Neuronal stem cell (in vitro differentiated cells): ENCODE results near the gene KCNAB1.

Experiments
- DNase-seq: peaks from one replicate; pipeline ENCODE4 v3.0.0-alpha.2; 2013; ENCODE audit warnings: low spot score
- H2AFZ ChIP-seq: one replicate; pipeline ENCODE4 v1.6.1; 2013; ENCODE audit warnings: mild to moderate bottlenecking, low read length, inconsistent platforms
- H2AK5ac ChIP-seq: 2 replicates; pipeline ENCODE4 v1.6.1; 2013; ENCODE audit warnings: low read depth, mild to moderate bottlenecking, inconsistent platforms, low read length, moderate library complexity, mixed read lengths
- H2BK120ac ChIP-seq: 2 replicates; pipeline ENCODE4 v1.6.1; 2013; ENCODE audit warnings: low read depth, mild to moderate bottlenecking, inconsistent platforms, low read length, moderate library complexity, mixed read lengths
- H2BK12ac ChIP-seq: one replicate; pipeline ENCODE4 v1.6.1; 2013; ENCODE audit warnings: low read length, inconsistent platforms
- H2BK15ac ChIP-seq: 2 replicates; pipeline ENCODE4 v1.6.1; 2013; ENCODE audit warnings: mild to moderate bottlenecking, low read length, inconsistent platforms, mixed read lengths
- H2BK5ac ChIP-seq: one replicate; pipeline ENCODE4 v1.6.1; 2013; ENCODE audit warnings: inconsistent platforms, mild to moderate bottlenecking, low read length, moderate library complexity
- H3K14ac ChIP-seq: one replicate; pipeline ENCODE4 v1.6.1; 2013; ENCODE audit warnings: low read length, inconsistent platforms
- H3K18ac ChIP-seq: 2 replicates; pipeline ENCODE4 v1.6.1; 2013; ENCODE audit warnings: low read length, inconsistent platforms
- H3K23ac ChIP-seq: 2 replicates; pipeline ENCODE4 v1.6.1; 2013; ENCODE audit warnings: low read depth, mild to moderate bottlenecking, mixed read lengths, low read length, inconsistent platforms; ENCODE audit not compliant: poor library complexity
- H3K27ac ChIP-seq: replicated peaks from 3 replicates; pipeline ENCODE4 v1.5.1; 2013; ENCODE audit warnings: low read length, inconsistent platforms
- H3K27me3 ChIP-seq, 3 experiments: 2 replicates each; pipeline ENCODE4 v1.6.1; 2013; ENCODE audit warnings: low read length in 3 of 3, mild to moderate bottlenecking in 2 of 3, inconsistent platforms in 1 of 3, low read depth in 1 of 3, mixed read lengths in 1 of 3, moderate library complexity in 1 of 3; ENCODE audit not compliant: control insufficient read depth in 3 of 3, insufficient read depth in 3 of 3
- H3K36me3 ChIP-seq, 2 donors: replicated peaks in 1 of 2; 2 replicates each; pipeline ENCODE4 v1.6.1; 2013; ENCODE audit warnings: low read length in 2 of 2; ENCODE audit not compliant: control insufficient read depth in 2 of 2, insufficient read depth in 2 of 2
- H3K4ac ChIP-seq: 2 replicates; pipeline ENCODE4 v1.6.1; 2013; ENCODE audit warnings: inconsistent platforms, mild to moderate bottlenecking, low read length, moderate library complexity
- H3K4me1 ChIP-seq, 2 donors: 1 replicate in 1 of 2; 2 replicates in 1 of 2; pipeline ENCODE4 v1.6.1; 2013; ENCODE audit warnings: low read length in 2 of 2, low read depth in 1 of 2; ENCODE audit not compliant: control insufficient read depth in 2 of 2, insufficient read depth in 1 of 2
- H3K4me2 ChIP-seq: one replicate; pipeline ENCODE4 v1.6.1; 2013; ENCODE audit warnings: mild to moderate bottlenecking, low read length, inconsistent platforms; ENCODE audit not compliant: insufficient read depth, poor library complexity, severe bottlenecking
- H3K4me3 ChIP-seq, 2 donors: 2 replicates each; pipeline ENCODE4 v1.5.1; 2013; ENCODE audit warnings: low read length in 2 of 2, mild to moderate bottlenecking in 2 of 2, inconsistent platforms in 1 of 2, moderate library complexity in 1 of 2
- H3K79me1 ChIP-seq: one replicate; pipeline ENCODE4 v1.6.1; 2013; ENCODE audit warnings: low read depth, mild to moderate bottlenecking, inconsistent platforms, low read length, moderate library complexity
- H3K9ac ChIP-seq: one replicate; pipeline ENCODE4 v1.6.1; 2013; ENCODE audit warnings: mild to moderate bottlenecking, low read depth, low read length, inconsistent platforms; ENCODE audit not compliant: poor library complexity
- H3K9me3 ChIP-seq, 2 donors: replicated peaks in 1 of 2; 2 replicates each; pipeline versions ENCODE3 to v1.6.1; 2013; ENCODE audit warnings: low read length in 2 of 2, mild to moderate bottlenecking in 2 of 2, inconsistent platforms in 1 of 2, low read depth in 1 of 2, mixed read lengths in 1 of 2, moderate library complexity in 1 of 2; ENCODE audit not compliant: control insufficient read depth in 2 of 2, insufficient read depth in 1 of 2
- H4K8ac ChIP-seq: one replicate; pipeline ENCODE4 v1.6.1; 2013; ENCODE audit warnings: low read depth, mild to moderate bottlenecking, inconsistent platforms, low read length, moderate library complexity
- H4K91ac ChIP-seq: one replicate; pipeline ENCODE4 v1.6.1; 2013; ENCODE audit warnings: low read length, low read depth, mild to moderate bottlenecking, inconsistent platforms; ENCODE audit not compliant: poor library complexity
- WGBS, 2 donors: extraction: QIAGEN DNeasy Blood & Tissue Kit; methylation state at CpG; one replicate each; pipeline ENCODE4 v1.1.7; 2013; ENCODE audit warnings: missing lambda C conversion rate in 2 of 2, mixed read lengths in 1 of 2; ENCODE audit not compliant: insufficient read length in 2 of 2, insufficient replicate concordance in 1 of 2; ENCODE audit errors: extremely low coverage in 2 of 2; 5-methylcytosine and 5-hydroxymethylcytosine counted together

The KCNAB1 gene

DNA sequence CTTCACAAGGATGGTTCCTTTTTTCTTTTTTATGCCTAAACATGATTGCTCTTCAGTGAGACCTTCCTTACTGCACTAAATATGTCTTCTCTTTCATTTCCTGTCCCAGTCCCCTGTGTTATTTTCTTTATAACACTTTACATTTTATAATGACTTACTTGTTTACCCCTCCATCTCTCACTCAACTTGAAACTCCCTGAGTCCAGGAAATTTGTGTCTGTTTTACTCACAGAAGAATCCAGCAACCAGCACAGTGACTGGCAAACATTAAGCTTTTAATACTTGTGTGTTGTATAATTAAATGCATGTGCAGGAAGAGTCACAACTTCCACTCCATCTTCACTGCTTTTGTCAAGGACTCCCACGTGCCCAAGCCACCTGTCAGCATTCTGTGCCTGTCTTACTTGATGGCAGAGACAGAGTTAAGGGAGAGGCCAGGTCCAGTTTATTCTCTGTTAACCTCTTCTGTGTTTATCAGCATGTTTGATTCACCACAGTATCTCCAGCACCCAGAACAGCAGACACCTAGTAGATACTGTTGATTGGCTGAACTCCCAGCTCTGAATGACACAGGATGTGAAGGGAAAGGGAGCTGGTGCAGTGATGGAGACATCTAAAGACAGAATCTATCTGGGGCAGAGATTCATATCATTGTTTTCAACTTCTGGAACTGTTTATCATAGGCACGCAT, 391.8 kb downstream of the KCNAB1 start:
- no peak overlapping the region for H4K91ac ChIP-seq
- no peak overlapping the region for H3K27ac ChIP-seq
- no peak for DNase-seq

DNA sequence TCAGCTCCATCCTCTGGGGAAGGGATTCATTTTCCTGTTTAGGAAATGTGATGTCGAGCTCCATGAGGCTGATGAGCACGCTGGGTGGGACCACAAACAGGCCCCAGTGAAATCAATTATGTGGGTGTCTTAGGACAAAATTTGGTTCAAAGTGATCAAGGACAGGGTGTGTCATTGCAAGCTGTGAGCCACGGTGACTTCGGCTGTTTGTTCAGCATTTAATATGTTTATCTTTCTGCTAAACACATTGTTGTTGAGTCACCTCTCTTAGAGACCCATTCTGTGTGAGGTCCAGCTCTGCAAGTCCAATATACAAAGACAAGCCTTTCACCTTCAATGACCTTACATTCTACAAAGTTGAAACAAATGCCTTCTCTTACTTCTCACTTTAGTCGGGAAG, 393.2 kb downstream of the KCNAB1 start:
- no peak overlapping the region for H2AFZ ChIP-seq
- no peak overlapping the region for H3K4ac ChIP-seq
- no peak overlapping the region for H4K91ac ChIP-seq
- H3K4me3 ChIP-seq = no peak overlapping the region
- H2BK5ac ChIP-seq = no peak overlapping the region
- H3K4me2 ChIP-seq = no peak overlapping the region
- no peaks in the 10 kb centered on the region for H3K36me3 ChIP-seq
- no peaks in the 10 kb centered on the region for H3K9me3 ChIP-seq
- no peak overlapping the region for H4K8ac ChIP-seq
- H2AK5ac ChIP-seq = no peak overlapping the region
- H3K4me1 ChIP-seq = peaks cover 0 to 5% of the 10 kb centered on the region in 2 donors
- no peak for DNase-seq
- WGBS, 2 donors = no CpG with 5 or more reads among the region's 5 CpGs
- peaks cover 0 to 3% (median 0%) of the 10 kb centered on the region in 3 experiments for H3K27me3 ChIP-seq
- H3K9ac ChIP-seq = no peak overlapping the region
- H2BK120ac ChIP-seq = no peak overlapping the region
- H3K14ac ChIP-seq = no peak overlapping the region
- no peaks in the 10 kb centered on the region for H3K79me1 ChIP-seq
- no peak overlapping the region for H2BK12ac ChIP-seq
- H2BK15ac ChIP-seq = no peak overlapping the region
- H3K23ac ChIP-seq = no peak overlapping the region
- no peak overlapping the region for H3K27ac ChIP-seq
- H3K18ac ChIP-seq = no peak overlapping the region

More for the DNA sequence above, 391.8 kb downstream of the KCNAB1 start:
- no peak overlapping the region for H3K4me3 ChIP-seq
- no peaks in the 10 kb centered on the region for H3K79me1 ChIP-seq
- no peak overlapping the region for H3K4ac ChIP-seq
- no peaks in the 10 kb centered on the region for H3K9me3 ChIP-seq
- no peak overlapping the region for H3K18ac ChIP-seq
- no peak overlapping the region for H4K8ac ChIP-seq
- no peak overlapping the region for H2BK12ac ChIP-seq
- H3K36me3 ChIP-seq = no peaks in the 10 kb centered on the region
- no peak overlapping the region for H2BK15ac ChIP-seq
- H2AK5ac ChIP-seq = no peak overlapping the region
- H2BK120ac ChIP-seq = no peak overlapping the region
- no CpG with 5 or more reads among the region's 2 CpGs for WGBS, 2 donors
- peaks cover 0 to 5% of the 10 kb centered on the region in 2 donors for H3K4me1 ChIP-seq
- H3K23ac ChIP-seq = no peak overlapping the region
- peaks cover 0 to 5% (median 0%) of the 10 kb centered on the region in 3 experiments for H3K27me3 ChIP-seq
- H3K4me2 ChIP-seq = no peak overlapping the region
- no peak overlapping the region for H3K9ac ChIP-seq
- H3K14ac ChIP-seq = no peak overlapping the region
- no peak overlapping the region for H2BK5ac ChIP-seq
- no peak overlapping the region for H2AFZ ChIP-seq

DNA sequence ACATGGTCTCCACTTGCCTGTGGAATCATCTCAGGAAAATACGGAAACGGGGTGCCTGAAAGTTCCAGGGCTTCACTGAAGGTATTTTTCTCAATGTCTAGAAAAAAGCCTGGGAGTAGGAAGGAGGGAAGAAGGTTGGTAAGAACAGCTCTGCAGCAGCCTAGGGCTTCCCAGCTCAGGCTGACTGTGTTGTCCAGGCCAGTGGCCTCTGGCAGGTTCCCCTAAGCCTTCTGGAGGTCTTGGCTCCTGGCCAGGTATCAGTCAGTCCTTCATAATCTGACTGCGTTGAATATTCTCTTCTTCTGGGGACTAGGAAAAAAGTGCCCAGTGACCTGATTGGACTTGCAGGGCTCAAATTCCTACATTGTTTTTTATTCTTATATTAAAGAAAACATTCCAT, 395.9 kb downstream of the KCNAB1 start:
- Histone ChIP-seq H4K8ac (no peak overlapping the region), H3K23ac (no peak overlapping the region), H3K79me1 (no peaks in the 10 kb centered on the region), H2BK12ac (no peak overlapping the region), H2AK5ac (no peak overlapping the region), H3K27me3 (no peaks in the 10 kb centered on the region), H4K91ac (no peak overlapping the region), H3K18ac (no peak overlapping the region), H3K9ac (no peak overlapping the region), H3K4ac (no peak overlapping the region), H3K36me3 (no peaks in the 10 kb centered on the region), H3K14ac (no peak overlapping the region), H3K4me3 (no peak overlapping the region), H3K27ac (no peak overlapping the region), H2BK120ac (no peak overlapping the region), H2BK15ac (no peak overlapping the region), H2AFZ (no peak overlapping the region), H3K4me1 (peaks cover 0 to 5% of the 10 kb centered on the region in 2 donors), H3K4me2 (no peak overlapping the region), H3K9me3 (no peaks in the 10 kb centered on the region), H2BK5ac (no peak overlapping the region)
- DNase-seq = no peak
- WGBS, 2 donors = no CpG with 5 or more reads among the region's 3 CpGs

DNA sequence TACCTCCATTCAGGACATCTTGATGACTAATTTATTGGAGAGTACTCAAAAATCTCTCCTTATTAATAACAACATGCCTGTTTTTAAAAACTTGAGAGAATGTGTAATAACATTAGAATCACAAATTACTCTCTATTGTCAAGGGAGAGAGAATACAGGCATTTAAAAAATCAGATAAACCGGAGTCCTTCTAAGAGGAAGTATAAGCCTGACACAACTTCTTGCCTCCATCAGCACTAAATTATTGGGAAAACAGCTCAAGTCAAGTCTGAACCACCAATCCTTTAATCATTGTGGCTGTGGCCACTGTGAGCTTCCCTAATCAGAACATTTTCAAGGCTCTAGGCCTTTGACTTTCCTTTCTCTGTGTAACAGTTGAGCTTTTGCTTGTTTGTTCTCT, 396.6 kb downstream of the KCNAB1 start:
- DNase-seq = no peak
- H3K4me2 ChIP-seq = no peak overlapping the region
- no CpG with 5 or more reads among the region's 1 CpG for WGBS, 2 donors

More for the DNA sequence above, 396.6 kb downstream of the KCNAB1 start:
- H2AFZ ChIP-seq = no peak overlapping the region
- H3K9ac ChIP-seq = no peak overlapping the region
- H3K27me3 ChIP-seq = no peaks in the 10 kb centered on the region
- H4K91ac ChIP-seq = no peak overlapping the region
- peaks cover 0 to 5% of the 10 kb centered on the region in 2 donors for H3K4me1 ChIP-seq
- no peak overlapping the region for H3K27ac ChIP-seq
- H2BK12ac ChIP-seq = no peak overlapping the region
- H3K79me1 ChIP-seq = no peaks in the 10 kb centered on the region
- no peak overlapping the region for H3K4me3 ChIP-seq
- H3K36me3 ChIP-seq = no peaks in the 10 kb centered on the region
- H3K14ac ChIP-seq = no peak overlapping the region
- no peaks in the 10 kb centered on the region for H3K9me3 ChIP-seq
- H3K23ac ChIP-seq = no peak overlapping the region
- no peak overlapping the region for H3K4ac ChIP-seq
- H2BK120ac ChIP-seq = no peak overlapping the region
- H2BK5ac ChIP-seq = no peak overlapping the region
- H4K8ac ChIP-seq = no peak overlapping the region
- no peak overlapping the region for H2AK5ac ChIP-seq
- H3K18ac ChIP-seq = no peak overlapping the region
- H2BK15ac ChIP-seq = no peak overlapping the region
